ENCODE data around the gene MUC12.

The MUC12 gene

DNA sequence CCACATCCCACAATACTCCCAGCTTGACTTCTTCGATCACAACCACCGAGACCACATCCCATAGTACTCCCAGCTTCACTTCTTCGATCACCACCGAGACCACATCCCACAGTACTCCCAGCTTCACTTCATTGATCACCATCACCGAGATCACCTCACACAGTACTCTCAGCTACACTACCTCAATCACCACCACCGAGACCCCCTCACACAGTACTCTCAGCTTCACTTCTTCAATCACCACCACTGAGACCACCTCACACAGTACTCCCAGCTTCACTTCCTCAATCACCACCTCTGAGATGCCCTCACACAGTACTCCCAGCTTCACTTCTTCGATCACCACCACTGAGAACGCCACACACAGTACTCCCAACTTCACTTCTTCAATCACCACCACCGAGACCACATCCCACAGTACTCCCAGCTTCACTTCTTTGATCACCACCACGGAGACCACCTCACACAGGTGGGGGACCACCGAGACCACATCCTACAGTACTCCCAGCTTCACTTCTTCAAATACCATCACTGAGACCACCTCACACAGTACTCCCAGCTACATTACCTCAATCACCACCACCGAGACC, 11.4 kb upstream of the MUC12 start:
- no peak for DNase-seq
- intact Hi-C loops (cut with DNase I): no loop called here

DNA sequence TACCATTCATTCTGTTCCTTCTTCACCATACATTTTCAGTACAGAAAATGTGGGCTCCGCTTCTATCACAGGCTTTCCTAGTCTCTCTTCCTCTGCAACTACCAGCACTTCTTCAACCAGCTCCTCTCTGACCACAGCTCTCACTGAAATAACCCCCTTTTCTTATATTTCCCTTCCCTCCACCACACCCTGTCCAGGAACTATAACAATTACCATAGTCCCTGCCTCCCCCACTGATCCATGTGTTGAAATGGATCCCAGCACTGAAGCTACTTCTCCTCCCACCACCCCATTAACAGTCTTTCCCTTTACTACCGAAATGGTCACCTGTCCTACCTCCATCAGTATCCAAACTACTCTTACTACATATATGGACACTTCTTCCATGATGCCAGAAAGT, 9.5 kb upstream of the MUC12 start:
- intact Hi-C loops (cut with DNase I): no loop called here
- DNase-seq: no peak

DNA sequence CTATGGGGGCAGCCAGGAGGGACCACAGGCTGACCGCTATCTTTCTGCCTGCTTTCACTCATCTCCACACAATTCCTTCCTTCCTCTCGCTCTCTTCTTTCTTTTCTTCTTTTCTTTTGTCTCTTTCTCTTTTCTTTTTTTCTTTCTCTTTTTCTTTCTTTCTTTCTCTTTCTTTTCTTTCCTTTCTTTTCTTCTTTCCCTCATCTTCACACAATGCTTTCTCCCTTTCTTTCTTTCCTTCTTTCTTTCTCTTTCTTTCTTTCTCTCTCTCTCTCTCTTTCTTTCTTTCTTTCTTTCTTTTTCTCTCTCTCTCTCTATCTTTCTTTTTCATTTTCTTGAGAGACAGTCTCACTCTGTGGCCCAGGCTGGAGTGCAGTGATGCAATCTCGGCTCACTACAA, 6.8 kb upstream of the MUC12 start:
- DNase-seq: no peak

DNA sequence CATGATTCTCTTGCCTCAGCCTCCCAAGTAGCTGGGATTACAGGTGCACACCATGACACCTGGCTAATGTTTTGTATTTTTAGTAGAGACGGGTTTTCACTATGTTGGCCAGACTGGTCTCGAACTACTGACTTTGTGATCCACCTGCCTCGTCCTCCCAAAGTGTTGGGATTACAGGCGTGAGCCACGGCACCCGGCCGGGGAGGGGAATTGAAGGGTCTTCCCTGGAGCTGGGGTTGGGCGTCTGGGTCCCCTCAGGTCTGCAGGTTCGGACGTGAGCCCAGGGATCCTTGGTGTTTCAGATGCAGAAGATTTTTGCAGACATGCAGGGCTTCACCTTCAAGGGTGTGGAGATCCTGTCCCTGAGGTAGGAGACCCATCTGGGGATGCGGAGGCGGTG, 6.0 kb upstream of the MUC12 start:
- no peak for DNase-seq
- intact Hi-C loops (cut with DNase I): no loop called here

More for the DNA sequence above, 6.8 kb upstream of the MUC12 start:
- intact Hi-C loops (cut with DNase I): no loop called here

DNA sequence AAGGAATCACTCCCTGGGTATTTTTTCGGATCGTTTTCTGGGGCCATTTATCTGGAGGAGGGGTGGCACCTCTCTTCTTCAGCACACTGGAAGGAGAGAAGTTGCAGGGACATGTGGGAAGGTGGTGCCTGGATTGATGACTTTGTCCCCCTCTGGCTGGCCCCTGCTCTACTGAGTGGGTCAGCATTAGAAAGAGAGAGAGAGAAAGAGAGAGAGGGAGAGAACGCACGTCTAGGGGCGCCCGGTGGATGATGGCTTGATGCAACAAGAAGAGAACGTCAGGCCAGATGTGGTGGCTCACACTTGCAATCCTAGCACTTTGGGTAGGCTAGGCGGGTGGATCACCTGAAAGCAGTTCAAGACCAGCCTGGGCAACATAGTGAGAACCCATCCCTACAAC, 5.5 kb upstream of the MUC12 start:
- no peak for DNase-seq
- intact Hi-C loops (cut with DNase I): no loop called here

DNA sequence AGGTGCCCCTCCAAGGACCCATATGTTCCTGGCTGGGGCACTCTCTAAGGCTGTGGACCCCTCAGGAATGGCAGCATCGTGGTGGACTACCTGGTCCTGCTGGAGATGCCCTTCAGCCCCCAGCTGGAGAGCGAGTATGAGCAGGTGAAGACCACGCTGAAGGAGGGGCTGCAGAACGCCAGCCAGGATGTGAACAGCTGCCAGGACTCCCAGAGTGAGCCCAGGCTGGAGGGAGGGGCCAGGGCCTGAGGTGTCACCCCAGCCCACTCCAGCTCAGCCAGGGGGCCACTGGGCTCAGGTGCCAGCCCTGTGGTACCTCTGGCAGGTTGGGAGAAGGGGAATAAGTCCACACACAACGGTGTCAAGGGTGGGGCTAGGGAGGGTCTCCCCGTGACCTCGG, 4.7 kb upstream of the MUC12 start:
- no peak for DNase-seq
- intact Hi-C loops (cut with DNase I): no loop called here

DNA sequence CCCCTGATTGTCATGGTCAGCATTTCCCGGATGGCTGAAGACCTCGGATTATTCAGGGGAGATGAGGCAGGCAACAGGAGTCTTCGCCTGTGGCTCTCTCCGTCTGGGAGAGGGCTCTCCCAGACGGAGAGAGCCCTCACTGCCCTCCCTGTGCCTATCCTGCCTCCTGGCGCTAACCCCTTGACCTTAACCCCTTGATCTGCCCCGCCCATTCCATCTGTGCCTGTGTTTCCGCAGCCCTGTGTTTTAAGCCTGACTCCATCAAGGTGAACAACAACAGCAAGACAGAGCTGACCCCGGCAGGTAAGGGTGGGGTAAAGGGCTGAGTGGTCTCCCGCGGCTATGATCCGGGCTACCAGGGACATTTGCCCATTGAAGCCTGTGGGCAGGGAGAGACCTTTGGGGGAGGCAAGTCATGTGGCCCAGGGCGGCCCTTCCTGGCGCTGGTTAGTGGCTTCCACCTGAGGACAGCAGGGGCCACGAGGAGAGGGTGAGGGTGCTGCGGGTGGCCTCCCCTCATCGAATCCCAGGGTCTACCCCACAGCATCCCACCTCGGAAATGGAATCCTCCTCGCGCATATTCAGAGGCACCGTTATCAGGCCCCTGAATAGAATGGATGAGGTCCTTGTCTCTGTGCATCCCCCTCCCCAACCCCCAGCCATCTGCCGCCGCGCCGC, 4.2 kb upstream of the MUC12 start:
- intact Hi-C loops (cut with DNase I): no loop called here
- no peak for DNase-seq

DNA sequence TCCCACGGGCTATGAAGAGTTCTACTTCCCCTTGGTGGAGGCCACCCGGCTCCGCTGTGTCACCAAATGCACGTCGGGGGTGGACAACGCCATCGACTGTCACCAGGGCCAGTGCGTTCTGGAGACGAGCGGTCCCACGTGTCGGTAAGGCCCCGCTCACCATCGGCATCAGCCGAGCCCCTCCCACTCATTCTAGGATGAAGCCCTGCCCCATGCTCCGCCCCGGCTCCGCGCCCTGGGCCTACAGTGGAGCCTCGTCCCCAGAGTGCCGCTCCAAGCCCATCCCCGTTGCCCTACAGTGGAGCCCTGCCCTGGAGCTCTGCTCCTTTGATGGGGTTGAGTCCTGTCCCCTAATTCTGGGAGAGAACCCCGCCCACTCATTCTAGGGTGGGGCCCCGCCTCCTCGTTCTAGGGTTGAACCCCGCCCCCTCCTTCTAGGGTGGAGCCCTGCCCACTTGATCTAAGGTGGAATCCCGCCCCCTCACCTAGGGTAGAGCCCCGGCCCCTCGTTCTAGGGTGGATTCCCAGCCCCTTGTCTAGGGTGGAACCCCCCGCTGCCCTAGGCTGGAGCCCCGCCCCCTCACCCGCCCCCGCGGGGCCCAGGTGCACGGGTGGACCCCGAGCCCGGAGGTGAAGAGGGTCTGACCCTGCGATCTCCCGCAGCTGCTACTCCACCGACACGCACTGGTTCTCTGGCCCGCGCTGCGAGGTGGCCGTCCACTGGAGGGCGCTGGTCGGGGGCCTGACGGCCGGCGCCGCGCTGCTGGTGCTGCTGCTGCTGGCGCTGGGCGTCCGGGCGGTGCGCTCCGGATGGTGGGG, 3.4 kb upstream of the MUC12 start:
- DNase-seq: peak in 41 of 42 donors; percentile 14 to 79 (median 50)
- intact Hi-C loops (cut with DNase I): no loop called here

DNA sequence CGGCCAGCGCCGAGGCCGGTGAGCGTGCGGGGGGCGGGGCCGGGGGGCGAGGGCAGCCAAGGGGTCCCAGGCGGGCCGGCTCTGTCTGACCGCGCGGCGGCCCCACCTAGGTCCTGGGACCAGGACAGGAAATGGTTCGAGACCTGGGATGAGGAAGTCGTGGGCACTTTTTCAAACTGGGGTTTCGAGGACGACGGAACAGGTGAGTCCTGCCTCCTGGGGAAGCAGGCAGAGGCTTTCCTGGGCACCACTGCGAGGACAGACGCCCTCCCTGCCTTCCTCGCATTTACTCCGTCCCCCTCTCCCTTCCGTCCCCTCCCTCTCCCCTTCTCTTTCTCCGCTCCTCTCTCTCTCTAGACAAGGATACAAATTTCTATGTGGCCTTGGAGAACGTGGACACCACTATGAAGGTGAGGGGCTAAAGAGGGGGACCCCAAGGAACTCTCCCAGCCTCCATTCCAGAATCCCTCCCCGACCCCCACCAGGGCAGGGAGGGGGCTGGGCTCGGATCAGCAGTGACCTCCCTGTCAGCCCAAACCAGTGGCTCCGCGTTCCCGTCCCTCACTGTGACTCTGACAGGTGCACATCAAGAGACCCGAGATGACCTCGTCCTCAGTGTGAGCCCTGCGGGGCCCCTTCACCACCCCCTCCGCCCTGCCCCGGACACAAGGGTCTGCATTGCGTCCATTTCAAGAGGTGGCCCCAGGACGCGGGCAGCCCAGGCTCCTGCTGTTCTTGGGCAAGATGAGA, 2.6 kb upstream of the MUC12 start:
- peak in 1 of 42 donors; percentile 19 for DNase-seq

DNA sequence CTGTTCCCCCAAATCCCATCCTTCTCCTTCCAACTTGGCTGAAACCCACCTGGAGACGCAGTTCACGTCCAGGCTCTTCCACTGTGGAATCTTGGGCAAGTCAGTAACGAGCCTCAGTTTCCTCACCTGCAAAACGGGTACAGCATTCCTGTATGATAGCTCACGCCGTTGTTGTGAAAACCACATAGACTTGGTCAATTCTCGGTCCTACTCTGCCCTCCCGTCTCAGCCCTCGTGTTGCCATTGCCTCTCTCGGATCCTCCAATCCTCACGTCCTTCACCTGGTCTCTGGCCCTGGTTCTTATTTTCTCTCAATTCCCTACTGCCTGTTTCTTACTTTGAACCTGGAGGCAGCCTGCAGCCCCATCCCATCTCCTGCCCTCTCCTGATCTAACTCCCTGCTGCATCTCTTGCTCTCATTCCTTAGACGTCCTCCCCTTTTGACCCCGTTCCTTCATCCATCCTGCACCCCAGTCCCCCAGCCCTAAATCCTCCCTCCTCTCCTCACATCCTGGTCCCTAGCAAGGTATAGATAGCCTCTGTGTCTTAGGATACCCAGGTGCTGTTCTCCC, 2.0 kb upstream of the MUC12 start:
- intact Hi-C loops (cut with DNase I): no loop called here
- DNase-seq: no peak

More for the DNA sequence above, 2.6 kb upstream of the MUC12 start:
- intact Hi-C loops (cut with DNase I): no loop called here

DNA sequence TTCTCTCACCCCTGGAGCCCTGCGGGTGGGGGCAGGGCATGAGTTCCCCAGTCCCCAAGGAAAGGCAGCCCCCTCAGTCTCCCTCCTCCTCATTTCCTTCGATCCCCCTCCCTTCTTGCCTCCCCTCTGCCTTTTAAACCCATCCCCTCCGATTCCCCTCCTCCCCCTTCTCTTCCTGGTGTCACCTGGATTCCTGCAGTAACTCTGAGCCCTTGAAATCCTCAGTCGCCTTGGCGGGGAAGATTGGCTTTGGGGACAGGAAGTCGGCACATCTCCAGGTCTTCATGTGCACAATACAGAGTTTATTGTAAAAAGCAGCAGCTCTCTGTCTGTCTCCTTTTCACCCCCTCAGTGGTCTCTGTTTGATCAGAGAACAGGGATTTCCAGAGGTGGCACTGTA, 1.3 kb upstream of the MUC12 start:
- intact Hi-C loops (cut with DNase I): no loop called here

DNA sequence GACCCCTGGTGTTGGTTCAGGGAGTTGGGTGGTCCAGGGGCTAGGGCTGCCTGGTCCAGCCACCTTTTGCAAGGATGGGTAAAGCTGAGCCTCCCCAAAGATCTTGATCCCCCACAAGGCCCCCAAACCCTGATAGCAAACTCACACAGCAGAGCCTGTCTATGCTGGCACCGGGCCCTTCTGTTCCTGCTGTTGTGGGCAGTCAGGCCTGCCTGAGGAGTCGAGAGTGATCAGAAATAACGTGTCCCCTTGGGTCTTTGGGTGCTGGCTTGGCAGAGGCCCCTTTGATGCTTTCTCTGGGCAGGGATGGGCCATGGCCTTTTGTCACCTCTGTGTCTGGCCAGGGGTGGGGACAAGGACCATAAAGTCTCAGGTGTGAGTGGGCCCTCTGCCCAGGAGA, 715 bp upstream of the MUC12 start:
- intact Hi-C loops (cut with DNase I): no loop called here
- no peak for DNase-seq

More for the DNA sequence above, 1.3 kb upstream of the MUC12 start:
- no peak for DNase-seq

DNA sequence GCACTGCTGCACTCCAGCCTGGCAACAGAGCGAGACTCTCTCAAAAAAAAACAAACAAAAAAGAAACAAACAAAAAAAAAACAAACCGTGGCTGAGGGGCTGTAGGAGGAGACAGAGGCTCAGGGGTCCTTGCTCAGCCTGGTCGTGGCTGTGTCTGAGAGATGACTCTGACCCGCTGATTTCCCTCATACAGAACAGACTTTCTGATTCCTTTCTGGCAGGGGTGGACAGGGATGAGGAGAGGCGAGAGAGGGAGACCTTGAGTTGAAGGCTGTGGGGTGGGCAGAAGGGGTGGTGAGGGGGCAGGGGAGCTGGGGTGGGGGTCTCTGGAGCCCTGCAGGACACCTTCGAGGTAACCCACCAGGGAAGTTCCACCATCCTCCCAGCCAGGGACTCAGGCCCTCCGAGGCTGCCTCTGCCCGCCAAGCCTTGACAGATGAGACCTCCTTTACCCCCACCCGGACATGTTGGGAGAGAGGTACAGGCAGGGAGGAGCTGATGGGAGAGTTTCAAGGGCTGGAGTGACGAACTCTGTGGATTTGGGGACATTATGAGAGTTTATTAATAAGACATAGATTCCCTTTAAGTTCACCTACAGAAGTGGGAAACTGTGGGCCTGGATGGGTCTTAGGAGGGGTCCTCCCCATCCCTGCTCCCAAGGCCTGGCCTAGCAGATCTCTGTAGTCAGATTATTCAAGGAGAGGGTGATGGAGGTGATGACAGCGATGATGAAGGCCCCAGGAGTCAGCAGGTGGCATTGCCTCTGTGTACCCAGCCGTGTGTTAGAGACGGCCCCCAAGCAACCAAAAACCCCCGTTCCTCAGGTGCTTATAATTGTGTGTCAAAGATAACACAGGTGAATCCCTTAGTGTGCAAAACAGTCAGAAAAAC, 2.0 kb downstream of the MUC12 start:
- no peak for DNase-seq
- intact Hi-C loops (cut with DNase I): no loop called here

DNA sequence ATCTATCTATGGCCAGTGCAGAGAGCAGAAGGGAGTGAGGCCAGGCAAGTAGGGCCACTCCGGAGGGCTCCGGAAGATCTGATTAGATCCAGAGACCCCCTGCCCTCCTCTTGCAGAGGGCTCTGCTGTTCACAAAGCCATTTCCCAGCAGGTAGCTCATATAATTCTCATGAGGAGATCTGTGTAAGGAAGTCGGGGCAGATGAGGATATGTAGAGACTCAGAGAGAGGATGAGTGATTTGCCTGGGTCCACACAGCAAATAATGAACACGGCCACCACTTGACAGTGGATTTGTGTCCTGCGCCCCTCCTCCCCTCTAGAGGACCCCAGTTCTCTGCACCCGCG, 2.6 kb downstream of the MUC12 start:
- DNase-seq: no peak
- intact Hi-C loops (cut with DNase I): no loop called here

DNA sequence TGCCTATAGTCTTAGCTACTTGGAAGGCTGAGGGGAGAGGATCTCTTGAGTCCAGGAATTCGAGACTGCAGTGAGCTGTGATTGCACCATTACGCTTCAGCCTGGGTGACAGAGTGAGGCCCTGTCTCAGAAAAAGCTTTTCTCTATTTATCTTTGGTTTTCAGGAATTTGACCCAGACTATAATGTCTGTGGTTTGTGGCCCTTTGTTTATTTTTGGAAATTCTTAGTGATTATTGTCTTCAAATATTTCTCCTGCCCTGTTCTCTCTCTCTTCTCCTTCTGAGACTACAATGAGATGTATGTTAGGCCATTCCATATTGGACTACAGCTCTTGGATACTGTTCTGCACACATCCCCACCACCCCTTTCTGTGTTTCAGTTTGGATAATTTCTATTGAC, 4.7 kb downstream of the MUC12 start:
- intact Hi-C loops (cut with DNase I): no loop called here
- DNase-seq: no peak

DNA sequence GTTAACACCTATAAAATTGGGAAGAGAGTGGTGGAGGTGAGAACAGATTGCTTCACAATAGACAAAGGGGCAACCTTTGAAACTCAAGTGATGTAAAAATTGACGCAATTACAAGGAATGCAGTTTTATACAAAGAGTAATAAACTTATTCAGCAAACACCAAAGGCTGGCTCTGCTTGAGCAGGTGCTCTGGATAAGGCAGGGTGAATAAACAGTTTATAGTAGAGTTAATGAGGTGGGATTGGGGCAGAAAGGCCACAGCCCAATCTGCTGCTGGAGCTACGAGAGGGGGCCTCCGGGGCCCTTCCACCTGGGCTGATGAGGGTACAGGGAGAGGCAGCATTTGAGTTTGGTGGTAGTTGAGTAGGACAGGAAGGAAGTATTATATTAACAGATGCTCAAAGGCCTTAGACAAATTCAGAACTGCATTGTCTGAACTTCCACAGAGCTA, 6.0 kb downstream of the MUC12 start:
- DNase-seq: no peak
- intact Hi-C loops (cut with DNase I): no loop called here

DNA sequence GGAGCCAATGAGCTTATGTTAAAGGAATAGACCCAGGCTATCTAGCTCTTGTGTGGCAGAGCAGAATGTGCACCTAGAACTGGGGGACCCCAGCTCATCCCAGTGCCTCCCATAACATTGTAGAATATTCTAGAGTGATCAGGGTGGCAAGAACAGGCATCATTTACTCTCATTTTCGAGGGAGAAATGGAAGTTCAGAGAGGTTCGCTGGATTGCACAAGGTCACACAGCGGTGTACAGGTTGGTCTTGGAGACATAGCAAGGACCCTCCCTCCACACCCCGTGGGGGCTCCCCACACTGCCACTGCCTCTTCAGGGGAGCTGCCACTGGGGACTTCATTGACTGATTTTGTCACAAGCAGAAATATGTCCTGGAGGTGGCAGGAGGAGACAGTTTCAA, 8.9 kb downstream of the MUC12 start:
- no peak for DNase-seq
- intact Hi-C loops (cut with DNase I): no loop called here

DNA sequence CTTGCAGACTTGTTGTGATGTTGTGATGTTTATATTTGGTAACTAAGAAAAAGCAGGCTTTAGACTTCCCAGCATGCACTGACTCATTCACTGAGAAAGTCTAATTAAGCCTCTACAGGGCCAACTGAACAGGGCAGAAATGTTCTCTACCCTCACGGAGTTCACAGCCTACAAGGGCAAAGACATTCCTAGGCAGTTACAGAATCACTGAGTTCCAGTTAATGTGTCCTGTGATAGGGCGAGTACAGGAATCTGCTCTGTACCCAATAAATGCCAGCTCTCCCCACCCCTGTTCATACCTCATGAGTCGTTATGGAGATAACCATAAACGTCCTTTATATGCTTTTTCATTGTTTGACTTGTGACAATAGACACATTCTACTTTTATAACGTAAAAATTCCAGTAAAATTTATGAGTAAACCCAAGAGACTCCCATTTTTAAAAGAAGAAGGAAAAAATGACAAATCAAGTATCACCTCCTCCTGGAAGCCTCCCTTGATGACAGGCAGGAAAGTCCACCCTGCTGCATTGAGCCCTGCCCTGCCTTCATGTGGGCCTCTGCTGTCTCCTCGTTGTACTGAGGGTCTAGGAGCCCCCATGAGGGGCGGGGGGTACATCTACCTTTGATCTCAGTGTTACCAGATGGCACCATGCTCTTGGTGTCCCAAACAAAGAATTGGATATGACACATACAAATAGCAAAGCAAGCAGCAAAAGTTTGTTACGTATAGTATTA, 14.3 kb downstream of the MUC12 start:
- intact Hi-C loops (cut with DNase I): no loop called here
- DNase-seq: no peak
